B cell (primary cell): ENCODE results near the gene MAML2.

Experiments
- CTCF ChIP-seq: fragments of 200-600 bp; IDR thresholded peaks from one replicate; pipeline ENCODE4 v1.8.0; 2022; ENCODE audit warnings: antibody characterized with exemption, mild to moderate bottlenecking
- EZH2 ChIP-seq: IDR thresholded peaks from 2 replicates; pipeline ENCODE4 v1.6.1; 2012; ENCODE audit warnings: borderline replicate concordance, low read depth, mild to moderate bottlenecking, moderate library complexity, low read length; ENCODE audit not compliant: insufficient read depth, poor library complexity, severe bottlenecking

GRCh38 chr11:96079691-96080090 is 263.3 kb downstream of the MAML2 start:
- TF ChIP-seq CTCF, result no peak
- no peak for TF ChIP-seq EZH2
